GM18520 (cell line): ENCODE measurements around the gene TRIM8.
"Not testable (repeated sequence)": the region's sequence is repeated elsewhere in the genome, so short reads cannot be mapped to it uniquely, and the experiment has no call there.

Experiments
- ATAC-seq: cut with Tn5 transposase; IDR thresholded peaks from one replicate; pipeline ENCODE4 v1.9.1; 2021; ENCODE audit not compliant: unreplicated experiment

The TRIM8 gene

DNA sequence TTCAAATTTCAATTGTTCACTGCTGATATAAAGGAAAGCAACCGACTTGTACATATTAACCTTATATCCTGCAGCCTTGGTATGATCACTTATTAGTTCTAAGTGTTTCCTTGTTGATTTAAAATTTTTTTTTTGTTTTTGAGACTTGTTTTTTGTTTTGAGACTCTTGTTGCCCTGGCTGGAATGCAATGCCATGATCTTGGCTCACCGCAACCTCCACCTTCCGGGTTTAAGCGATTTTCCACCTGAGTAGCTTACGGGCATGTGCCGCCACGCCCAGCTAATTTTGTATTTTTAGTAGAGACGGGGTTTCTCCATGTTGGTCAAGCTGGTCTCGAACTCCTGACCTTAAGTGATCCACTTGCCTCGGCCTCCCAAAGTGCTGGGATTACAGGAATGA is 51.1 kb downstream of the TRIM8 start:
- ATAC-seq, result not testable (repeated sequence)

GRCh38 chr10:102696736-102697135 is 52.5 kb downstream of the TRIM8 start:
- no peak for ATAC-seq

- no peak for ATAC-seq
These were observed 54.6 kb downstream of the TRIM8 start for GRCh38 chr10:102698894-102699293.

DNA sequence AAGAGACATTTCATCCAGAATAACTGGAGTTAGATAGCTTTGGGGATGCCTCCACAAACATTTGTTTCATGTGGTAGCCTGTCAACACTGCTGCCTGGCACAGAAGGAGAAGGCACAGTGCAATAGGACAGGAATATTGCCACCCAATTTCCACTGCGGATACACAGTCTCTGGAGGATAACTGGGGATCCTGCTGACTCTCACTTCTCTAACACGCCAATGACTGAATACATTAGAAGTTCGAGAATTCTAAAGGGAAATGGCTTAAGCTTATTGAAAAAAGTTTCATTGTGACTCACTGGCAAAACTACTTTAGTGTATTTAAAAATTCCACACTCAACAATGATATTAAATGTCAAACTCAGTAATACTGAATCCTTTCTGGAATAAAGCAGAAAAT is 57.0 kb downstream of the TRIM8 start:
- ATAC-seq, result no peak

DNA sequence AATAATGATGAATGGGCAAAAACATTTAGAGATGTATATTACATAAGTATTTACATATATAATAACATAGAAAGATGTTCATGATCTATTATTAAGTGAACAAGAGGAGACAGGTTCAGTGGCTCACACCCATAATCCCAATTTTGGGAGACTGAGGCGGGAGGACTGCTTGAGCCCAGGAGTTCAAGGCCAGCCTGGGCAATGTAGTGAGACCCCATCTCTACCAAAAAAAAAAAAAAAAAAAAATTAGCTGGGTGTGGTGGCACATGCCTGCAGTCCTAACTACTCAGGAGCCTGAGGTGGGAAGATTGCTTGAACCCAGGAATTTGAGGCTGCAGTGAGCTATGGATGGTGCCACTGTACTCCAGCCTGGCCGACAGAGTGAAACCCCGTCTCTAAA is 57.5 kb downstream of the TRIM8 start:
- ATAC-seq, result no peak

- ATAC-seq, result no peak
These were observed 58.5 kb downstream of the TRIM8 start for GRCh38 chr10:102702742-102703141.

DNA sequence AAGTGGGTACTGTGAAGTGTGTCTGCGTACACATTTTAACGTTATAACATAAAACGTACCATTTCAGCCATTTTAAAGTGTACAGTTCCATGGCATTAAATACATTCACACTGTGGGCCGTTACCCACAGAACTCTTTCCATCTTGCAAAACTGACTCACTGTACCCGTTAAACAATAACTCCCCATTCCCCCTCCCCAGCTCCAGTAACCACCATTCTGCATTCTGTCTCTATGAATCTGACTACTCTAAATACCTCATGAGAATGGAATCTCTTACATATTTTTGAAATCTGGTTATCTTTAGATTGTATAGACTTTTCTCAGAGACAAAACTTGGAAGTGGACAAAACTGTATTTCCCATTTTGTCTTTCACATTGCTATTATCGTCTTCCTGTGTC is 60.6 kb downstream of the TRIM8 start:
- ATAC-seq, result no peak

- ATAC-seq, result no peak
These were observed 61.3 kb downstream of the TRIM8 start for GRCh38 chr10:102705531-102705930.
